ENCODE results near the gene SCN10A. TPM values are rescaled to one million over a fixed set of nuclear protein-coding genes. Genes with fewer than 3 reads are reported as not detected.

Gene SCN10A
- total RNA-seq, 1 donor from 2014 or later = not detected

GRCh38 chr3:38805004-38805403, 11.0 kb downstream of the SCN10A start:
- peaks cover 4% of the 10 kb centered on the region for H3K27me3 Mint-ChIP-seq (ENCODE audit: unreplicated experiment)
- no peak for TF ChIP-seq CTCF (IDR thresholded peaks at IDR 0.05; ENCODE audit: unreplicated experiment)
- no peak overlapping the region for H3K4me3 Mint-ChIP-seq (ENCODE audit: unreplicated experiment)
- peaks cover 4% of the 10 kb centered on the region for H3K4me1 Mint-ChIP-seq (ENCODE audit: unreplicated experiment)
- H3K36me3 Mint-ChIP-seq (ENCODE audit: low read depth, unreplicated experiment) = no peaks in the 10 kb centered on the region
- no peaks in the 10 kb centered on the region for H3K9me3 Mint-ChIP-seq (ENCODE audit: unreplicated experiment)
- DNase-seq (ENCODE audit: low spot score) = no peak
- H3K27ac Mint-ChIP-seq (ENCODE audit: unreplicated experiment) = no peak overlapping the region

- peaks cover 4% of the 10 kb centered on the region for H3K4me1 Mint-ChIP-seq (ENCODE audit: unreplicated experiment)
- no peak for DNase-seq (ENCODE audit: low spot score)
- no peak overlapping the region for H3K4me3 Mint-ChIP-seq (ENCODE audit: unreplicated experiment)
- H3K36me3 Mint-ChIP-seq (ENCODE audit: low read depth, unreplicated experiment) = no peaks in the 10 kb centered on the region
- no peak for TF ChIP-seq CTCF (IDR thresholded peaks at IDR 0.05; ENCODE audit: unreplicated experiment)
- H3K27ac Mint-ChIP-seq (ENCODE audit: unreplicated experiment) = no peak overlapping the region
- H3K27me3 Mint-ChIP-seq (ENCODE audit: unreplicated experiment) = peaks cover 2% of the 10 kb centered on the region
- H3K9me3 Mint-ChIP-seq (ENCODE audit: unreplicated experiment) = no peaks in the 10 kb centered on the region
Measured at GRCh38 chr3:38800511-38800910, 15.5 kb downstream of the SCN10A start.

DNA sequence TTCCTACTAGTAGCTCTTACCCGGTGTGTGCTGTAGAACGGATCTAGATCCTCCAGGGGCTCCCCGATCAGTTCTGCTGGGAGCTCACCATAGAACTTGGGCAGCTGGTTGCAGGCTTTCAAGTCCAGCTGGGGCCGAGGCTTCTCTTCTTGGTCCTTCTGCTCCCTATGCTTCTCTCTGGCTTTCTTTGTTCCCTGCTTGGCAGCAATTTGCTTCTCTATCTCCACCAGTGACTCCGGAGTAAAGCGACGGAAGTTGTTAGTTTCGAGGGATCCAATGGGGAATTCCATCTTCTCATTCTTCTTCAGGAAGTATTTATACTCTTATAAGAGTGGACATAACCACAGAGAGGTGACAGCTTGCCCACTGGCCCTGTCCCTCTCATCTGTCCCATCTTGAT, 22.3 kb downstream of the SCN10A start:
- no peaks in the 10 kb centered on the region for H3K36me3 Mint-ChIP-seq (ENCODE audit: low read depth, unreplicated experiment)
- H3K4me1 Mint-ChIP-seq (ENCODE audit: unreplicated experiment) = no peaks in the 10 kb centered on the region
- TF ChIP-seq CTCF (IDR thresholded peaks at IDR 0.05; ENCODE audit: unreplicated experiment) = no peak
- no peak overlapping the region for H3K27ac Mint-ChIP-seq (ENCODE audit: unreplicated experiment)
- H3K9me3 Mint-ChIP-seq (ENCODE audit: unreplicated experiment) = no peaks in the 10 kb centered on the region
- DNase-seq (ENCODE audit: low spot score) = no peak
- H3K27me3 Mint-ChIP-seq (ENCODE audit: unreplicated experiment) = no peaks in the 10 kb centered on the region
- H3K4me3 Mint-ChIP-seq (ENCODE audit: unreplicated experiment) = no peak overlapping the region

- Mint-ChIP-seq H3K4me3 (ENCODE audit: unreplicated experiment) (no peak overlapping the region), H3K9me3 (ENCODE audit: unreplicated experiment) (no peaks in the 10 kb centered on the region), H3K4me1 (ENCODE audit: unreplicated experiment) (no peaks in the 10 kb centered on the region), H3K27ac (ENCODE audit: unreplicated experiment) (no peak overlapping the region), H3K27me3 (ENCODE audit: unreplicated experiment) (no peaks in the 10 kb centered on the region), H3K36me3 (ENCODE audit: low read depth, unreplicated experiment) (no peaks in the 10 kb centered on the region)
- DNase-seq (ENCODE audit: low spot score) = no peak
- no peak for TF ChIP-seq CTCF (IDR thresholded peaks at IDR 0.05; ENCODE audit: unreplicated experiment)
Measured at GRCh38 chr3:38792983-38793382, 23.0 kb downstream of the SCN10A start.

- H3K9me3 Mint-ChIP-seq (ENCODE audit: unreplicated experiment) = no peaks in the 10 kb centered on the region
- H3K4me1 Mint-ChIP-seq (ENCODE audit: unreplicated experiment) = no peaks in the 10 kb centered on the region
- H3K27me3 Mint-ChIP-seq (ENCODE audit: unreplicated experiment) = peaks cover 2% of the 10 kb centered on the region
- no peak for DNase-seq (ENCODE audit: low spot score)
- no peaks in the 10 kb centered on the region for H3K36me3 Mint-ChIP-seq (ENCODE audit: low read depth, unreplicated experiment)
- no peak for TF ChIP-seq CTCF (IDR thresholded peaks at IDR 0.05; ENCODE audit: unreplicated experiment)
- H3K4me3 Mint-ChIP-seq (ENCODE audit: unreplicated experiment) = no peak overlapping the region
- H3K27ac Mint-ChIP-seq (ENCODE audit: unreplicated experiment) = no peak overlapping the region
Measured at GRCh38 chr3:38782148-38782547, 33.9 kb downstream of the SCN10A start.

Measured in endothelial cell (in vitro differentiated cells).